GM10266 (cell line): ENCODE data around the gene NPAS3.
A peak's percentile ranks its signal among the peaks of the same experiment; 100 is the strongest.

Experiments used
- DNase-seq: peaks from one replicate; pipeline ENCODE4 v3.0.0; 2012; ENCODE audit errors: extremely low spot score
- CTCF ChIP-seq: IDR thresholded peaks from 2 replicates; pipeline ENCODE4 v1.5.1; 2012; ENCODE audit warnings: mild to moderate bottlenecking, low read depth; ENCODE audit not compliant: control insufficient read depth, insufficient read depth; ENCODE audit errors: missing control alignments

The NPAS3 gene

GRCh38 chr14:33835677-33836076 lies 897.0 kb downstream of the NPAS3 start:
- no peak for DNase-seq
- no peak for TF ChIP-seq CTCF

- TF ChIP-seq CTCF, result no peak
- no peak for DNase-seq
Observed at GRCh38 chr14:33836203-33836899, 897.7 kb downstream of the NPAS3 start.

GRCh38 chr14:33836900-33837577 lies 898.4 kb downstream of the NPAS3 start:
- DNase-seq, result no peak
- no peak for TF ChIP-seq CTCF

- DNase-seq, result no peak
- no peak for TF ChIP-seq CTCF
Observed at GRCh38 chr14:33837943-33838683, 899.4 kb downstream of the NPAS3 start.

- peak; percentile 54 for DNase-seq
- TF ChIP-seq CTCF, result peak; percentile 69
Observed at GRCh38 chr14:33839193-33840076, 900.8 kb downstream of the NPAS3 start.

GRCh38 chr14:33840797-33841196 lies 902.1 kb downstream of the NPAS3 start:
- TF ChIP-seq CTCF, result no peak
- no peak for DNase-seq
